ENCODE data around the gene WNT5B.

WNT5B gene

GRCh38 chr12:1640328-1641234 is 11.6 kb downstream of the WNT5B start:
- Histone ChIP-seq H3K36me3 (ENCODE audit: insufficient read depth, low read length) (no peaks in the 10 kb centered on the region), H3K27ac (ENCODE audit: low read depth, low read length, poor library complexity, severe bottlenecking) (no peak overlapping the region), H3K9me2 (ENCODE audit: low read depth, low read length) (no peaks in the 10 kb centered on the region), H3F3A (ENCODE audit: insufficient read depth, low read length) (no peaks in the 10 kb centered on the region), H3K9ac (ENCODE audit: low read length) (no peak overlapping the region), H3K4me2 (ENCODE audit: low read length) (no peak overlapping the region), H2AFZ (ENCODE audit: low read length) (no peak overlapping the region), H3K27me3 (ENCODE audit: insufficient read depth, low read length) (no peaks in the 10 kb centered on the region), H4K20me1 (ENCODE audit: insufficient read depth, low read length) (no peaks in the 10 kb centered on the region), H3K4me1 (ENCODE audit: insufficient read depth, low read length, severe bottlenecking) (peaks cover 18% of the 10 kb centered on the region), H3K4me3 (ENCODE audit: low read depth, low read length, poor library complexity, severe bottlenecking) (no peak overlapping the region), H3K9me3 (ENCODE audit: low read length) (no peaks in the 10 kb centered on the region), H3K79me2 (ENCODE audit: insufficient read depth, low read length) (no peaks in the 10 kb centered on the region)
- TF ChIP-seq CTCF (IDR thresholded peaks at IDR 0.05; ENCODE audit: low read length): no peak
- no peak for TF ChIP-seq EZH2 (IDR thresholded peaks at IDR 0.05; ENCODE audit: borderline replicate concordance, low read length)

GRCh38 chr12:1642513-1642912 is 13.5 kb downstream of the WNT5B start:
- Histone ChIP-seq H3K36me3 (ENCODE audit: insufficient read depth, low read length) (no peaks in the 10 kb centered on the region), H3K79me2 (ENCODE audit: insufficient read depth, low read length) (no peaks in the 10 kb centered on the region), H4K20me1 (ENCODE audit: insufficient read depth, low read length) (no peaks in the 10 kb centered on the region), H3K27ac (ENCODE audit: low read depth, low read length, poor library complexity, severe bottlenecking) (no peak overlapping the region), H3K9me2 (ENCODE audit: low read depth, low read length) (no peaks in the 10 kb centered on the region), H3K4me2 (ENCODE audit: low read length) (no peak overlapping the region), H3K4me3 (ENCODE audit: low read depth, low read length, poor library complexity, severe bottlenecking) (no peak overlapping the region), H3K27me3 (ENCODE audit: insufficient read depth, low read length) (no peaks in the 10 kb centered on the region), H3F3A (ENCODE audit: insufficient read depth, low read length) (no peaks in the 10 kb centered on the region), H3K9ac (ENCODE audit: low read length) (no peak overlapping the region), H3K9me3 (ENCODE audit: low read length) (no peaks in the 10 kb centered on the region), H2AFZ (ENCODE audit: low read length) (no peak overlapping the region), H3K4me1 (ENCODE audit: insufficient read depth, low read length, severe bottlenecking) (peaks cover 33% of the 10 kb centered on the region)
- TF ChIP-seq EZH2 (IDR thresholded peaks at IDR 0.05; ENCODE audit: borderline replicate concordance, low read length) (no peak), CTCF (IDR thresholded peaks at IDR 0.05; ENCODE audit: low read length) (no peak)

- no peak overlapping the region for H3K4me3 ChIP-seq (ENCODE audit: low read depth, low read length, poor library complexity, severe bottlenecking)
- no peaks in the 10 kb centered on the region for H4K20me1 ChIP-seq (ENCODE audit: insufficient read depth, low read length)
- H3K27ac ChIP-seq (ENCODE audit: low read depth, low read length, poor library complexity, severe bottlenecking): no peak overlapping the region
- peaks cover 35% of the 10 kb centered on the region for H3K4me1 ChIP-seq (ENCODE audit: insufficient read depth, low read length, severe bottlenecking)
- H3K9me3 ChIP-seq (ENCODE audit: low read length): no peaks in the 10 kb centered on the region
- H3K9ac ChIP-seq (ENCODE audit: low read length): no peak overlapping the region
- TF ChIP-seq EZH2 (IDR thresholded peaks at IDR 0.05; ENCODE audit: borderline replicate concordance, low read length) (no peak), CTCF (IDR thresholded peaks at IDR 0.05; ENCODE audit: low read length) (no peak)
- no peaks in the 10 kb centered on the region for H3K79me2 ChIP-seq (ENCODE audit: insufficient read depth, low read length)
- no peak overlapping the region for H3K4me2 ChIP-seq (ENCODE audit: low read length)
- no peaks in the 10 kb centered on the region for H3K36me3 ChIP-seq (ENCODE audit: insufficient read depth, low read length)
- H3F3A ChIP-seq (ENCODE audit: insufficient read depth, low read length): no peaks in the 10 kb centered on the region
- no peaks in the 10 kb centered on the region for H3K9me2 ChIP-seq (ENCODE audit: low read depth, low read length)
- no peaks in the 10 kb centered on the region for H3K27me3 ChIP-seq (ENCODE audit: insufficient read depth, low read length)
- no peak overlapping the region for H2AFZ ChIP-seq (ENCODE audit: low read length)
Observed at GRCh38 chr12:1643043-1643442, 14.0 kb downstream of the WNT5B start.
